Measurements from ENCODE around the gene SUGP1.

DNA sequence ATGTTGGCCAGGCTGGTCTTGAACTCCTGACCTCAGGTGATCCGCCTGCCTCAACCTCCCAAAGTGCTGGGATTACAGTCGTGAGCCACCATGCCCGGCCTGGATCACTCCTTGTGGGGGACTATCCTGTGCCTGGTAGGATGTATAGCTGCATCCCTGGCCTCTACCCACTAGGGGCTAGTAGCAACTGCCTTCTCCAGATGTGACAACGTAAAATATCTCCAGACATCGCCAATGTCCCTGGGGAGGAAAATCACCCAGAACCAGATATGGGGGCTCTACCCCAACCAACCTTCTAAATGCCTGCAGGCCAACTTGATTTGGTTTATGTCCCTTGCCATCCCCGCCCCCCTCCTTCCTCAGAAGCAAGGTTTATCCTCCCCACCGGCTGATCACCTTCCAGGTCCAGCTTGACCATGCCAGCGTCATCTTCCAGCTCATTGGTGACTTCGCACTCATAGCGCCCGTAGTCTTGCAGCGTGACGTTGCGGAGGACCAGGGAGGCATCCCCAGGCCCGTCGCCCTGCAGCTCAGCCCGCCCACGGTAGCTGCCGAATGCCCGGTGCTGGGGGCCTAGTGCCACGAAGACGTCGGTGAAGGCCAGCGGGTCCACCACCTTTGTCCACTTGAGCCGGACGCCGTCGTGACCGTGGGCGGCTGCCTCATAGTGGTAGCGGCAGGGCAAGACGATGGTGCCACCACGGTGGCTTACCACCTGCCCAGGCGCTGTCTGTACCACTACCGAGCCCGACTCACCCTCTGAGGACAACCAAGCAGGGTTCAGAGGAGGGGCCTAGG, 59.7 kb downstream of the SUGP1 start:
- TF ChIP-seq, protein P1, sequence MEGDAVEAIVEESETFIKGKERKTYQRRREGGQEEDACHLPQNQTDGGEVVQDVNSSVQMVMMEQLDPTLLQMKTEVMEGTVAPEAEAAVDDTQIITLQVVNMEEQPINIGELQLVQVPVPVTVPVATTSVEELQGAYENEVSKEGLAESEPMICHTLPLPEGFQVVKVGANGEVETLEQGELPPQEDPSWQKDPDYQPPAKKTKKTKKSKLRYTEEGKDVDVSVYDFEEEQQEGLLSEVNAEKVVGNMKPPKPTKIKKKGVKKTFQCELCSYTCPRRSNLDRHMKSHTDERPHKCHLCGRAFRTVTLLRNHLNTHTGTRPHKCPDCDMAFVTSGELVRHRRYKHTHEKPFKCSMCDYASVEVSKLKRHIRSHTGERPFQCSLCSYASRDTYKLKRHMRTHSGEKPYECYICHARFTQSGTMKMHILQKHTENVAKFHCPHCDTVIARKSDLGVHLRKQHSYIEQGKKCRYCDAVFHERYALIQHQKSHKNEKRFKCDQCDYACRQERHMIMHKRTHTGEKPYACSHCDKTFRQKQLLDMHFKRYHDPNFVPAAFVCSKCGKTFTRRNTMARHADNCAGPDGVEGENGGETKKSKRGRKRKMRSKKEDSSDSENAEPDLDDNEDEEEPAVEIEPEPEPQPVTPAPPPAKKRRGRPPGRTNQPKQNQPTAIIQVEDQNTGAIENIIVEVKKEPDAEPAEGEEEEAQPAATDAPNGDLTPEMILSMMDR (IDR thresholded peaks at IDR 0.05; ENCODE audit: insufficient read depth, low read depth, low read length), result no peak
- no peak for TF ChIP-seq EZH2 (IDR thresholded peaks at IDR 0.05; ENCODE audit: insufficient read depth, low read length)

Measured in astrocyte (in vitro differentiated cells and primary cell).